GM18858 (cell line): ENCODE results near the gene OR7A17.

ENCODE experiments used
- ATAC-seq: cut with Tn5 transposase; IDR thresholded peaks from one replicate; pipeline ENCODE4 v1.9.1; 2021; ENCODE audit not compliant: unreplicated experiment

Gene OR7A17

DNA sequence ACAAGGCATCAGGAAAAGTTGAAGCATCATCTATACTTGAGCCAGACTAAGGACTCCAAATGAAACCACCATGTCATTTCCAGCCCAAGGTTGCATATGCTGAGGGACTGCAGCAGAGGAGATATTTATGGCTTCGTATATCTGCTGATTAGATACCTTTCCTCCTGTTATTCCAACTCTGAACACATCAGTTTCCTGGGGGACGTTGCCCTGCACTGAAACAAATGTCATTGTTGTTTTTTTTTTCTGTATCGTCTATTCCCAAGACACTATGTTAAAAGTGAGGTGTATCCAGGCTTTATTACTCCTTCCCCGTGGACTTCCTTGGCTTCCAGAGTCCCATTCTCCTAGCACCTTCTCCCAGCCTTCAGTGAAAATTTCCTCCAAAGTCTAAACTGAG is at the start of gene OR7A17:
Gene OR7A17 (minus strand): TSS at position 101 of the 400 bp plus-strand sequence. CDS start 4,777 bp downstream, outside the sequence.
- no peak for ATAC-seq

GRCh38 chr19:14933506-14933905 is 47.6 kb upstream of the OR7A17 start:
- no peak for ATAC-seq

DNA sequence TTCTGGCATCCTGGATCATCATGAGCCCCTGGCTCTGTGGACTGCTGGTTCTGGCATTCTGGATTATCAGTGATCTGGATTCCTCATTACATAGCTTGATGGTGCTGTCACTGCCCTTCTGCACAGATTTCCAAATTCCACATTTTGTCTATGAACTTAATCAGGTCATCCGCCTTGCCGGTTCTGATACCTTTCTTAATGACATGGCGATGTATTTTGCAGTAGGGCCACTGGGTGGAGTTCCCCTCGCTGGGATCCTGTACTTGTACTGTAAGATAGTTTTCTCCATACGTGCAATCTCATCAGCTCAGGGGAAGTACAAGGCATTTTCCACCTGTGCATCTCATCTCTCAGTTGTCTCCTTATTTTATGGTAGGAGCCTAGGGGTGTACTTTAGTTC is 30.9 kb upstream of the OR7A17 start:
- no peak for ATAC-seq

DNA sequence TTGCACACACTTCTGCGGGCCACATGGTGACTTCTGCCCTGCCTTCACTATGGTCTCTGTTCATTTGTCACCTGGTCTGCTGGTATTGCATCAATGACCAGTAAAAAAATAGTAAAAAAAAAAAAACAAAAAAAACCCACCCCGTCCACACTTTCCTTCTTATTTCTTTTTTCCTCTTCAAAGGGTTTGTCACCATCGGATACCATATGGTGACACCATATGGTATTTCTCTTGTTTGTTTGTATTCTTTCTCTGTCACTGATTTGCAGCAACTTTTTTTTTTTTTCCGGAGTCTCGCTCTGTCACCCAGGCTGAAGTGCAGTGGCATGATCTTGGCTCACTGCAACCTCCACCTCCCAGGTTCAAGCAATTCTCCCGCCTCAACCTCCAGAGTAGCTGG is 29.2 kb upstream of the OR7A17 start:
- no peak for ATAC-seq

GRCh38 chr19:14906711-14907110 is 20.8 kb upstream of the OR7A17 start:
- no peak for ATAC-seq

- no peak for ATAC-seq
These were observed 15.8 kb upstream of the OR7A17 start for GRCh38 chr19:14901675-14902260.

DNA sequence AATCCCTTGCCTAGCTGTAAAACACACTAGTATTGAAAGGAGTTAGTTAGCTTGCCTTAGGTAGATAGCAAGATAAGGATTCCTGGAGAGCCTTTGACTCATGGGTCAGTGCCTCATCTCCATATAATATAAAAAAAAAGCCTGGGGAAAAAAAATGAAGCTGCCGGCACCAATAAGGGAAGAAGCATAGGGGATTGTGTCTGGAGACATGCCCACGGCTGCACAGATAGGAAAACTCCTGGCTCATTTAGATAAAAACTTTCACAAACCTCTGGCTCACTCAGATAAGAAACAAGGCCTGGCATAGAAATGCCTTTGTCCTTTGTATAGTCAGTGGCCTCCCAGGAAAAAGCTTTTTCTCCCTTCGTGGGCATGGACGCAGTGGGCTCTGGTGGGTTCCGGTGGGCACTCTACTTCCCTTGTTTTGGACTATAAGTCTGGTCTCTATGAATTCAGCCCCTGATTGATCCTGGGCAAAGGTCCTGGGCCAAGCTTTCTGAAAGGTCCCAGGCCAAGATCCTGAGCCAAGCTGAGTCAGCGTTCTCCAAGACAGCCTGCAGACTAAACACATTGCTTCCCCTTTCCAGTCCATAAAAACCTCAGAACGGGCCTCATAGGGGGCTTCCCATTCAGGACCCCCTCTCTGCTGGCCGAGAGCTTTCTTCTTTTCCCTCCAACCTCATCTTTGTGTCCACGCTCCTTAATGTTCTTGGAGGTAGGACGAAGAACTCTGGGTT is 4.9 kb upstream of the OR7A17 start:
- ATAC-seq = no peak

- ATAC-seq = no peak
These were observed 4.2 kb upstream of the OR7A17 start for GRCh38 chr19:14889994-14890642.

GRCh38 chr19:14871619-14872230 is 14.2 kb downstream of the OR7A17 start:
- ATAC-seq = no peak

GRCh38 chr19:14868497-14868896 is 17.4 kb downstream of the OR7A17 start:
- ATAC-seq = no peak

GRCh38 chr19:14848822-14849221 is 37.1 kb downstream of the OR7A17 start, which contains the start of gene OR7A10:
Gene OR7A10 (minus strand): TSS chr19:14848922. CDS start chr19:14841877, 7,045 bp downstream.
- ATAC-seq = no peak

GRCh38 chr19:14843578-14843977 is 42.4 kb downstream of the OR7A17 start:
- ATAC-seq = no peak

DNA sequence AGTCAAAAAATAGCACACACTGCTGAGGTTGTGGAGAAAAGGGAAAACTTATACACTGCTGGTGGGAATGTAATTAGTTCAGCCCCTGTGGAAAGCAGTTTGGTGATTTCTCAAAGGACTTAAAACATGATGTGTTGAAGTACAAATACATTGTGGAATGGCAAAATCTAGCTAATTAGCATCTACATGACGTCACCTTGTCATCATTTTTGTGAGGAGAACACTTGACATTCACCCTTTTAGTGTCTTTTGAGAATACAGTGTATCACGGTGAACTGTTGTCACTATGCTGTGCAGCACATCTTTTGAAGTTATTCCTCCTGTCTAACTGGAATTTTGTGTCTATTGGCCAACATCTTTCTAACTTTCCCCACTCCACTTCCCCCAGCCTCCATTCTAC is 42.8 kb downstream of the OR7A17 start:
- no peak for ATAC-seq

DNA sequence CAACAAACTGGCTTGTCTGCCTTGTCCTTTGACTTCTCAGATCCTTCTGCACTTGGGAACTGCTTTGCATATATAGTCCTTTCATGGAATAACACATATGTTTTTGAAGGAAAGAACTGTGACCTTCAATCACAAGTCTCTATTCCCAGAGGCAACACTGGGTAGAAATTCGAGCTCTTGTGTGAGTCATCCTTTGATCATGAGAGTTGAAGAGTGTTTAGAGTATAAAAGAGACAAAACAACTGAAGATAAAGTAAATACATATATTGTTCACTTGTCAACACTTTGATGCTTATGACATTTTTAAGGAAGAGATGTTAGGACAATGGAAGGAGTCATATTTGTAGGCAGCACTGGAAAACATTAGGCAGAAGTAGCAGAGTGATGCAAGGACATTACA is 45.7 kb downstream of the OR7A17 start:
- ATAC-seq = no peak

DNA sequence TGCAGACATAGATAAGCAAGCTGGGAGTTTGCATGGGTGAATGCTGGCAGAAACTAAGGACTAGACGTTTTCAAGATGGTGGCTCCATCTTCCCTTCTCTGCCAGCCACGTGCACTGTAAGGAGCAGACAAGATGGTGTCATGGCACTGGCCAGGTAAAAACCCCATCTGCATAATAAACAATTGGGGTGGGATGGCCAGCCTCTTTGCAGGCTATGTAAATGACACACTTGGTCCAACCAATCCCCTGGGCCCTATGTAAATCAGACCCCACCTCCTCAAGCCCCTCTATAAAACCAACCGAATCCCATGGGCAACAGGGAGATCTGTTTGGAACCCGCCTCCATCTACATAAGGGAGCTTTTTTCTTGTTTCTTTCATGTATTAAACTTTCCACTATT is 48.5 kb downstream of the OR7A17 start:
- ATAC-seq = no peak

GRCh38 chr19:14835011-14835410 is 50.9 kb downstream of the OR7A17 start, which contains the start of the genes OR7A5 and OR7C1:
Gene OR7A5 (minus strand): TSS chr19:14835185. CDS start chr19:14828241, 6,944 bp downstream.
Gene OR7C1 (minus strand): TSS chr19:14835185. CDS start chr19:14800136, 35,049 bp downstream.
- ATAC-seq = no peak

GRCh38 chr19:14830702-14831101 is 55.2 kb downstream of the OR7A17 start:
- no peak for ATAC-seq
